ENCODE results near the gene FBXW8. TPM values are rescaled to one million over a fixed set of nuclear protein-coding genes. Genes with fewer than 3 reads are reported as not detected.

Gene FBXW8
- total and polyA plus RNA-seq, 2 experiments from 2014 or later: 17.0 to 20.6 TPM

GRCh38 chr12:116887897-116888296, 22.9 kb upstream of the FBXW8 start:
- Histone ChIP-seq H3K4me1 (ENCODE audit: insufficient read depth) (no peaks in the 10 kb centered on the region), H3K27ac (no peak overlapping the region), H3K4me3 (no peak overlapping the region), H2AFZ (no peak overlapping the region), H3K79me2 (no peaks in the 10 kb centered on the region), H3K9me2 (replicated peaks; ENCODE audit: insufficient read depth) (no peaks in the 10 kb centered on the region), H3K4me2 (no peak overlapping the region), H4K20me1 (ENCODE audit: insufficient read depth, poor library complexity, severe bottlenecking) (no peaks in the 10 kb centered on the region), H3K9me3 (ENCODE audit: low read depth) (no peaks in the 10 kb centered on the region), H3K27me3 (peaks cover 25% of the 10 kb centered on the region), H3K36me3 (replicated peaks; ENCODE audit: insufficient read depth, low read depth) (no peaks in the 10 kb centered on the region)
- WGBS (ENCODE audit: low lambda C conversion rate, missing lambda C conversion rate): 61% methylated on average over 6 of the region's 6 CpGs
- TF ChIP-seq, protein P1, sequence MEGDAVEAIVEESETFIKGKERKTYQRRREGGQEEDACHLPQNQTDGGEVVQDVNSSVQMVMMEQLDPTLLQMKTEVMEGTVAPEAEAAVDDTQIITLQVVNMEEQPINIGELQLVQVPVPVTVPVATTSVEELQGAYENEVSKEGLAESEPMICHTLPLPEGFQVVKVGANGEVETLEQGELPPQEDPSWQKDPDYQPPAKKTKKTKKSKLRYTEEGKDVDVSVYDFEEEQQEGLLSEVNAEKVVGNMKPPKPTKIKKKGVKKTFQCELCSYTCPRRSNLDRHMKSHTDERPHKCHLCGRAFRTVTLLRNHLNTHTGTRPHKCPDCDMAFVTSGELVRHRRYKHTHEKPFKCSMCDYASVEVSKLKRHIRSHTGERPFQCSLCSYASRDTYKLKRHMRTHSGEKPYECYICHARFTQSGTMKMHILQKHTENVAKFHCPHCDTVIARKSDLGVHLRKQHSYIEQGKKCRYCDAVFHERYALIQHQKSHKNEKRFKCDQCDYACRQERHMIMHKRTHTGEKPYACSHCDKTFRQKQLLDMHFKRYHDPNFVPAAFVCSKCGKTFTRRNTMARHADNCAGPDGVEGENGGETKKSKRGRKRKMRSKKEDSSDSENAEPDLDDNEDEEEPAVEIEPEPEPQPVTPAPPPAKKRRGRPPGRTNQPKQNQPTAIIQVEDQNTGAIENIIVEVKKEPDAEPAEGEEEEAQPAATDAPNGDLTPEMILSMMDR (IDR thresholded peaks at IDR 0.05; ENCODE audit: poor library complexity): no peak
- no peak for TF ChIP-seq EZH2 (IDR thresholded peaks at IDR 0.05; ENCODE audit: borderline replicate concordance)
- no peak for TF ChIP-seq EZH2phosphoT487 (IDR thresholded peaks at IDR 0.05; ENCODE audit: low read depth, severe bottlenecking, unreplicated experiment)
- no peak for DNase-seq (ENCODE audit: low spot score)

DNA sequence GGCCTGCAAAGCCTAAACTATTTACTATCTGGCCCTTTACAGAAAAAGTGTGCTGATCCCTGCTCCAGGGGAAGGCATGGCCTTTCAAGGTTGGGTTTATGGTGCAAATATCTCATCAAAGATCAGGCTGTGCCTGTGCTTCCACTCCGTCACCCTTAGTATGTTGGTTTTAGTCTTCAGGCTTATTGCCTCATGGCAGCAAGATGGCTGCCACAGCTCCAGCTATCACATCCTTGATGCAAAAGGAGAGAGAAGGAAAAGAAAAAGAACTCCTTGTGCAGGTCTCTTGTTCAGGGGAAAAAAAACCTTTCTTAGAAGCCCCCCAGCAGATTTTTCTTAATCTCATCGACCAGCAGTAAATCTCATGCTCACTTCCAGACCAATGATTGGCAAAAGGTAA, 20.4 kb upstream of the FBXW8 start:
- Histone ChIP-seq H3K9me2 (replicated peaks; ENCODE audit: insufficient read depth) (no peaks in the 10 kb centered on the region), H3K4me3 (no peak overlapping the region), H3K79me2 (no peaks in the 10 kb centered on the region), H3K27ac (no peak overlapping the region), H4K20me1 (ENCODE audit: insufficient read depth, poor library complexity, severe bottlenecking) (no peaks in the 10 kb centered on the region), H2AFZ (no peak overlapping the region), H3K27me3 (peaks cover 11% of the 10 kb centered on the region), H3K4me2 (no peak overlapping the region), H3K4me1 (ENCODE audit: insufficient read depth) (no peaks in the 10 kb centered on the region), H3K9me3 (ENCODE audit: low read depth) (no peaks in the 10 kb centered on the region), H3K36me3 (replicated peaks; ENCODE audit: insufficient read depth, low read depth) (no peaks in the 10 kb centered on the region)
- DNase-seq (ENCODE audit: low spot score): no peak
- TF ChIP-seq, protein P1 (IDR thresholded peaks at IDR 0.05; ENCODE audit: poor library complexity): no peak
- TF ChIP-seq EZH2phosphoT487 (IDR thresholded peaks at IDR 0.05; ENCODE audit: low read depth, severe bottlenecking, unreplicated experiment): no peak
- TF ChIP-seq EZH2 (IDR thresholded peaks at IDR 0.05; ENCODE audit: borderline replicate concordance): no peak
- 83% methylated on average over 2 of the region's 2 CpGs for WGBS (ENCODE audit: low lambda C conversion rate, missing lambda C conversion rate)

DNA sequence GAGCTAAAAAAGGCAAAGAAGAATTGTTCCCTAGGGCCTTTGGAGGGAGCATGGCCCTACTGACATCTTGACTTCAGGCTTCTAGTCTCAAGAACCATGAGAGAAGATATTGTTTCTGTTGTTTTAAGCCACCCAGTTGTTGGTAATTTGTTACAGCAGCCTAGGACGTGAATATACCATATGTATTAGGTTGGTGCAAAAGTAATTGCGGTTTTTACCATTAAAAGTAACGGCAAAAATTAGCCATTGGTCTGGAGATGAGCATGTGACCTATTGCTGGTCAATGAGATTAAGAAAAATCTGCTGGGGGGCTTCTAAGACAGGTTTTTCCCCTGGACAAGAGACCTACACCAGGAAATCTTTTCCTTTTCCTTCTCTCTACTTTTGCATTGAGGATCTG, 19.7 kb upstream of the FBXW8 start:
- no peaks in the 10 kb centered on the region for H3K9me3 ChIP-seq (ENCODE audit: low read depth)
- H2AFZ ChIP-seq: no peak overlapping the region
- H4K20me1 ChIP-seq (ENCODE audit: insufficient read depth, poor library complexity, severe bottlenecking): no peaks in the 10 kb centered on the region
- TF ChIP-seq EZH2phosphoT487 (IDR thresholded peaks at IDR 0.05; ENCODE audit: low read depth, severe bottlenecking, unreplicated experiment) (no peak), EZH2 (IDR thresholded peaks at IDR 0.05; ENCODE audit: borderline replicate concordance) (no peak)
- TF ChIP-seq, protein P1 (IDR thresholded peaks at IDR 0.05; ENCODE audit: poor library complexity): no peak
- H3K4me1 ChIP-seq (ENCODE audit: insufficient read depth): no peaks in the 10 kb centered on the region
- H3K36me3 ChIP-seq (replicated peaks; ENCODE audit: insufficient read depth, low read depth): no peaks in the 10 kb centered on the region
- no peak for DNase-seq (ENCODE audit: low spot score)
- H3K27ac ChIP-seq: no peak overlapping the region
- no peaks in the 10 kb centered on the region for H3K79me2 ChIP-seq
- H3K27me3 ChIP-seq: peaks cover 9% of the 10 kb centered on the region
- H3K4me3 ChIP-seq: no peak overlapping the region
- no peak overlapping the region for H3K4me2 ChIP-seq
- 90% methylated on average over 3 of the region's 3 CpGs for WGBS (ENCODE audit: low lambda C conversion rate, missing lambda C conversion rate)
- H3K9me2 ChIP-seq (replicated peaks; ENCODE audit: insufficient read depth): no peaks in the 10 kb centered on the region
